HUES6 (cell line): Measurements from ENCODE around the gene GAL3ST2.
"Not testable (repeated sequence)": the region's sequence is repeated elsewhere in the genome, so short reads cannot be mapped to it uniquely, and the experiment has no call there.

Experiments used
- H3K27ac ChIP-seq: 2 replicates; pipeline ENCODE4 v1.7.0; 2013; ENCODE audit warnings: low read depth, mild to moderate bottlenecking, low read length, inconsistent platforms
- H3K27me3 ChIP-seq: 2 replicates; pipeline ENCODE4 v1.6.1; 2013; ENCODE audit warnings: low read length; ENCODE audit not compliant: control insufficient read depth, insufficient read depth
- H3K36me3 ChIP-seq: 2 replicates; pipeline ENCODE4 v1.6.1; 2013; ENCODE audit warnings: low read length; ENCODE audit not compliant: control insufficient read depth, insufficient read depth
- H3K4me1 ChIP-seq: 2 replicates; pipeline ENCODE4 v1.6.1; 2013; ENCODE audit warnings: low read length; ENCODE audit not compliant: control insufficient read depth, insufficient read depth
- H3K4me3 ChIP-seq: 2 replicates; pipeline ENCODE4 v1.5.1; 2013; ENCODE audit warnings: low read depth, low read length
- H3K9ac ChIP-seq: one replicate; pipeline ENCODE4 v1.6.1; 2013; ENCODE audit warnings: mild to moderate bottlenecking, low read length
- H3K9me3 ChIP-seq: 2 replicates; pipeline ENCODE4 v1.6.1; 2013; ENCODE audit warnings: low read depth, low read length; ENCODE audit not compliant: control insufficient read depth, insufficient read depth

Gene GAL3ST2

GRCh38 chr2:241776336-241777169 lies at the start of gene GAL3ST2:
TSS of gene GAL3ST2 (plus strand) at chr2:241776822. CDS start at chr2:241776956, 134 bp downstream.
- H3K27ac ChIP-seq, result no peak within 1 kb of the TSS; the same call in 1 of the 2 replicates
- peaks cover 12% of the 10 kb centered on the region; the same call in 1 of the 2 replicates for H3K9me3 ChIP-seq
- no peaks in the 10 kb centered on the region for H3K27me3 ChIP-seq
- peaks cover 34% of the 10 kb centered on the region for H3K4me1 ChIP-seq
- no peak within 1 kb of the TSS for H3K4me3 ChIP-seq
- no peaks in the 10 kb centered on the region for H3K36me3 ChIP-seq
- no peak within 1 kb of the TSS for H3K9ac ChIP-seq

GRCh38 chr2:241728000-241728399 lies 48.6 kb upstream of the GAL3ST2 start:
- Histone ChIP-seq H3K9ac (no peak overlapping the region), H3K27ac (no peak overlapping the region), H3K9me3 (peaks cover 4% of the 10 kb centered on the region), H3K4me1 (no peaks in the 10 kb centered on the region), H3K4me3 (no peak overlapping the region), H3K27me3 (no peaks in the 10 kb centered on the region), H3K36me3 (peaks cover 33% of the 10 kb centered on the region)

- Histone ChIP-seq H3K4me1 (no peaks in the 10 kb centered on the region), H3K27me3 (peaks cover under 1% of the 10 kb centered on the region), H3K27ac (no peak overlapping the region), H3K9ac (no peak overlapping the region), H3K4me3 (no peak overlapping the region), H3K36me3 (peaks cover 26% of the 10 kb centered on the region), H3K9me3 (no peaks in the 10 kb centered on the region; the same call in 1 of the 2 replicates)
Measured at GRCh38 chr2:241728627-241729026, 48.0 kb upstream of the GAL3ST2 start.

GRCh38 chr2:241729868-241730267 lies 46.8 kb upstream of the GAL3ST2 start:
- no peaks in the 10 kb centered on the region for H3K4me1 ChIP-seq
- peaks cover 18% of the 10 kb centered on the region; the same call in 1 of the 2 replicates for H3K36me3 ChIP-seq
- no peak overlapping the region for H3K9ac ChIP-seq
- H3K4me3 ChIP-seq, result no peak overlapping the region
- peaks cover 5% of the 10 kb centered on the region for H3K27me3 ChIP-seq
- H3K9me3 ChIP-seq, result no peaks in the 10 kb centered on the region
- H3K27ac ChIP-seq, result no peak overlapping the region

- Histone ChIP-seq H3K9me3 (no peaks in the 10 kb centered on the region), H3K9ac (no peak overlapping the region), H3K4me1 (no peaks in the 10 kb centered on the region), H3K27me3 (peaks cover 5% of the 10 kb centered on the region), H3K36me3 (peaks cover 12% of the 10 kb centered on the region; the same call in 1 of the 2 replicates), H3K27ac (no peak overlapping the region), H3K4me3 (no peak overlapping the region)
Measured at GRCh38 chr2:241730671-241731293, 45.8 kb upstream of the GAL3ST2 start.

- not testable (repeated sequence) for H3K27ac ChIP-seq, H3K9ac ChIP-seq, H3K27me3 ChIP-seq, H3K36me3 ChIP-seq, H3K9me3 ChIP-seq, H3K4me3 ChIP-seq, H3K4me1 ChIP-seq
Measured at GRCh38 chr2:241732513-241733186, 44.0 kb upstream of the GAL3ST2 start.

- H3K4me3 ChIP-seq, result peak overlapping the region; percentile 53
- H3K27me3 ChIP-seq, result peaks cover 5% of the 10 kb centered on the region
- H3K36me3 ChIP-seq, result no peaks in the 10 kb centered on the region
- H3K9me3 ChIP-seq, result no peaks in the 10 kb centered on the region
- H3K27ac ChIP-seq, result no peak overlapping the region
- H3K9ac ChIP-seq, result no peak overlapping the region
- H3K4me1 ChIP-seq, result no peaks in the 10 kb centered on the region
Measured at GRCh38 chr2:241733391-241734207, 43.0 kb upstream of the GAL3ST2 start.

GRCh38 chr2:241734208-241734466 lies 42.5 kb upstream of the GAL3ST2 start:
- Histone ChIP-seq H3K4me3 (peak overlapping the region; percentile 53), H3K9ac (no peak overlapping the region), H3K27ac (no peak overlapping the region), H3K36me3 (no peaks in the 10 kb centered on the region), H3K27me3 (peaks cover 5% of the 10 kb centered on the region), H3K9me3 (no peaks in the 10 kb centered on the region), H3K4me1 (no peaks in the 10 kb centered on the region)

- Histone ChIP-seq H3K9me3 (no peaks in the 10 kb centered on the region), H3K4me1 (no peaks in the 10 kb centered on the region), H3K4me3 (peak within 1 kb of the TSS; percentile 95), H3K9ac (peak within 1 kb of the TSS; percentile 87), H3K27me3 (peaks cover 5% of the 10 kb centered on the region), H3K27ac (peak within 1 kb of the TSS; percentile 85; the same call in 1 of the 2 replicates), H3K36me3 (no peaks in the 10 kb centered on the region)
Measured at GRCh38 chr2:241734467-241735208, 42.0 kb upstream of the GAL3ST2 start, which contains the start of gene D2HGDH. TSS of gene D2HGDH (plus strand) at chr2:241734630. CDS start at chr2:241735225, 595 bp downstream.

GRCh38 chr2:241736111-241736510 lies 40.5 kb upstream of the GAL3ST2 start:
- H3K4me3 ChIP-seq, result no peak overlapping the region
- H3K9me3 ChIP-seq, result no peaks in the 10 kb centered on the region
- no peak overlapping the region for H3K9ac ChIP-seq
- no peak overlapping the region for H3K27ac ChIP-seq
- H3K36me3 ChIP-seq, result no peaks in the 10 kb centered on the region
- no peaks in the 10 kb centered on the region for H3K4me1 ChIP-seq
- peaks cover 5% of the 10 kb centered on the region for H3K27me3 ChIP-seq
